ENCODE data around the gene FAM241A. TPM values are rescaled to one million over a fixed set of nuclear protein-coding genes. Genes with fewer than 3 reads are reported as not detected.

Gene FAM241A
- total RNA-seq, 1 experiment from 2014 or later: 0.90 TPM

DNA sequence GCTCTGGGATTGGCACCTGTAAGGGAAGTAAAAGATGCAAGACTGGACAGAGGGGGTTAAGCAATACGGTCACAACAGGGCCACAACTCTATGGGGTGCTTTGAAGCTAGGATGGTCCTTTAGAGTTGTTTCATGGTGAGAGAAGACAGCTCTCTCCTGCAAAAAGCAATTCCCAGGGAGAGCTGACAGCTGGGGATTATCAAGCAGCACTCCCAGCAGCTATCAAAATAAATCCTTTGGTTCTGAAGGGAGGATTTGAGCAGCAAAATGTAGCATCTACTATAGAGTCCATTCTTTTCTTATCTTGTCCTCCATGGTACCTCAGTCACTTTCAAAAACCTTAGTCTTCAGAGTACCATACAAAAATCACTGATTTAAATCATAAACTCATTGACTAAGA lies 51.2 kb downstream of the FAM241A start:
- Histone ChIP-seq H3K36me3 (ENCODE audit: control insufficient read depth, insufficient read depth, low read length) (no peaks in the 10 kb centered on the region), H3K9me3 (ENCODE audit: control insufficient read depth, insufficient read depth, low read depth, low read length) (no peaks in the 10 kb centered on the region), H3K27ac (ENCODE audit: low read length) (no peak overlapping the region), H3K4me1 (ENCODE audit: control insufficient read depth, insufficient read depth, low read length) (no peaks in the 10 kb centered on the region), H3K4me3 (ENCODE audit: low read depth in 2 of 2, low read length in 2 of 2) (no peak overlapping the region), H3K27me3 (ENCODE audit: control insufficient read depth, insufficient read depth, low read length) (no peaks in the 10 kb centered on the region)
- POLR2A ChIA-PET: no interaction called here
- no peak for DNase-seq (ENCODE audit: low read depth, low spot score)
- CTCF ChIA-PET: no interaction called here
- BruUV-seq (replicated peaks): no TSS peak
- no peak for ATAC-seq
- intact Hi-C loops (cut with micrococcal nuclease; ENCODE audit: unreplicated experiment) (no loop called here), in situ Hi-C loops (cut with HindIII; ENCODE audit: low pct_unique_long_range_greater_than_20kb, low sequenced_read_pairs) (no loop called here)
- TF ChIP-seq TCF7L2 (IDR thresholded peaks at IDR 0.05; ENCODE audit: low read depth, low read length) (no peak), POLR2AphosphoS5 (IDR thresholded peaks at IDR 0.05; ENCODE audit: low read depth, low read length) (no peak), SIN3A (IDR thresholded peaks at IDR 0.05; ENCODE audit: borderline replicate concordance, insufficient read depth, low read depth, low read length) (no peak)
- TF ChIP-seq, protein P1, sequence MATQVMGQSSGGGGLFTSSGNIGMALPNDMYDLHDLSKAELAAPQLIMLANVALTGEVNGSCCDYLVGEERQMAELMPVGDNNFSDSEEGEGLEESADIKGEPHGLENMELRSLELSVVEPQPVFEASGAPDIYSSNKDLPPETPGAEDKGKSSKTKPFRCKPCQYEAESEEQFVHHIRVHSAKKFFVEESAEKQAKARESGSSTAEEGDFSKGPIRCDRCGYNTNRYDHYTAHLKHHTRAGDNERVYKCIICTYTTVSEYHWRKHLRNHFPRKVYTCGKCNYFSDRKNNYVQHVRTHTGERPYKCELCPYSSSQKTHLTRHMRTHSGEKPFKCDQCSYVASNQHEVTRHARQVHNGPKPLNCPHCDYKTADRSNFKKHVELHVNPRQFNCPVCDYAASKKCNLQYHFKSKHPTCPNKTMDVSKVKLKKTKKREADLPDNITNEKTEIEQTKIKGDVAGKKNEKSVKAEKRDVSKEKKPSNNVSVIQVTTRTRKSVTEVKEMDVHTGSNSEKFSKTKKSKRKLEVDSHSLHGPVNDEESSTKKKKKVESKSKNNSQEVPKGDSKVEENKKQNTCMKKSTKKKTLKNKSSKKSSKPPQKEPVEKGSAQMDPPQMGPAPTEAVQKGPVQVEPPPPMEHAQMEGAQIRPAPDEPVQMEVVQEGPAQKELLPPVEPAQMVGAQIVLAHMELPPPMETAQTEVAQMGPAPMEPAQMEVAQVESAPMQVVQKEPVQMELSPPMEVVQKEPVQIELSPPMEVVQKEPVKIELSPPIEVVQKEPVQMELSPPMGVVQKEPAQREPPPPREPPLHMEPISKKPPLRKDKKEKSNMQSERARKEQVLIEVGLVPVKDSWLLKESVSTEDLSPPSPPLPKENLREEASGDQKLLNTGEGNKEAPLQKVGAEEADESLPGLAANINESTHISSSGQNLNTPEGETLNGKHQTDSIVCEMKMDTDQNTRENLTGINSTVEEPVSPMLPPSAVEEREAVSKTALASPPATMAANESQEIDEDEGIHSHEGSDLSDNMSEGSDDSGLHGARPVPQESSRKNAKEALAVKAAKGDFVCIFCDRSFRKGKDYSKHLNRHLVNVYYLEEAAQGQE (IDR thresholded peaks at IDR 0.05; ENCODE audit: insufficient read depth in 1 of 2, low read depth in 2 of 2, low read length in 1 of 2): no peak
- TF ChIP-seq, protein P2, sequence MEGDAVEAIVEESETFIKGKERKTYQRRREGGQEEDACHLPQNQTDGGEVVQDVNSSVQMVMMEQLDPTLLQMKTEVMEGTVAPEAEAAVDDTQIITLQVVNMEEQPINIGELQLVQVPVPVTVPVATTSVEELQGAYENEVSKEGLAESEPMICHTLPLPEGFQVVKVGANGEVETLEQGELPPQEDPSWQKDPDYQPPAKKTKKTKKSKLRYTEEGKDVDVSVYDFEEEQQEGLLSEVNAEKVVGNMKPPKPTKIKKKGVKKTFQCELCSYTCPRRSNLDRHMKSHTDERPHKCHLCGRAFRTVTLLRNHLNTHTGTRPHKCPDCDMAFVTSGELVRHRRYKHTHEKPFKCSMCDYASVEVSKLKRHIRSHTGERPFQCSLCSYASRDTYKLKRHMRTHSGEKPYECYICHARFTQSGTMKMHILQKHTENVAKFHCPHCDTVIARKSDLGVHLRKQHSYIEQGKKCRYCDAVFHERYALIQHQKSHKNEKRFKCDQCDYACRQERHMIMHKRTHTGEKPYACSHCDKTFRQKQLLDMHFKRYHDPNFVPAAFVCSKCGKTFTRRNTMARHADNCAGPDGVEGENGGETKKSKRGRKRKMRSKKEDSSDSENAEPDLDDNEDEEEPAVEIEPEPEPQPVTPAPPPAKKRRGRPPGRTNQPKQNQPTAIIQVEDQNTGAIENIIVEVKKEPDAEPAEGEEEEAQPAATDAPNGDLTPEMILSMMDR (IDR thresholded peaks at IDR 0.05): no peak

DNA sequence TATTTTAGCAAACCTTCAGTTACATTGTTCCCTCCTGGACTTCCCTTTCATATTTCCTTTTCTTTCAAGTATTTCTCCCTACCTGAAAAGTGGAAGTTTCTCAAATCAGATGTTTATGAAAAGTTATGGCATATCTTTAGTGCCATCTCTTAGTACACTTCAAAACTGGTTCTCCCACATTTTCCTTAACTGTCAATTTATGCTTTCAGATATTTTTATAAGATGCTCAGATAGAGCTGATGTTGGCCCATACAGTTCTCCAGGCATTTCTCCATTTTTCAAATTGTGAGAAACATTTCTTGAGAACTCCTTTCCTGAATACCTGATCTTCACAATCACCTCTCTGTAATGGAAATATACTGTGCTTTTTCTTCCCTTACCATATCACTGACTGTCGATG lies 53.8 kb downstream of the FAM241A start:
- ChIA-PET POLR2A (no interaction called here), CTCF (interaction anchor here (0.5 kb wide), 1 partner anchor 9 kb away, joined by 3 read pairs; no protein-coding TSS in a partner anchor)
- Histone ChIP-seq H3K27ac (ENCODE audit: low read length) (no peak overlapping the region), H3K36me3 (ENCODE audit: control insufficient read depth, insufficient read depth, low read length) (no peaks in the 10 kb centered on the region), H3K9me3 (ENCODE audit: control insufficient read depth, insufficient read depth, low read depth, low read length) (no peaks in the 10 kb centered on the region), H3K4me3 (ENCODE audit: low read depth in 2 of 2, low read length in 2 of 2) (no peak overlapping the region), H3K4me1 (ENCODE audit: control insufficient read depth, insufficient read depth, low read length) (no peaks in the 10 kb centered on the region), H3K27me3 (ENCODE audit: control insufficient read depth, insufficient read depth, low read length) (no peaks in the 10 kb centered on the region)
- no peak for DNase-seq (ENCODE audit: low read depth, low spot score)
- BruUV-seq (replicated peaks): no TSS peak
- ATAC-seq: no peak
- intact Hi-C loops (cut with micrococcal nuclease; ENCODE audit: unreplicated experiment): no loop called here
- in situ Hi-C loops (cut with HindIII; ENCODE audit: low pct_unique_long_range_greater_than_20kb, low sequenced_read_pairs): no loop called here
- TF ChIP-seq, protein P2 (IDR thresholded peaks at IDR 0.05): no peak
- TF ChIP-seq TCF7L2 (IDR thresholded peaks at IDR 0.05; ENCODE audit: low read depth, low read length) (no peak), SIN3A (IDR thresholded peaks at IDR 0.05; ENCODE audit: borderline replicate concordance, insufficient read depth, low read depth, low read length) (no peak), POLR2AphosphoS5 (IDR thresholded peaks at IDR 0.05; ENCODE audit: low read depth, low read length) (no peak)
- TF ChIP-seq, protein P1 (IDR thresholded peaks at IDR 0.05; ENCODE audit: insufficient read depth in 1 of 2, low read depth in 2 of 2, low read length in 1 of 2): no peak

Measured in Panc1 (cell line).